Measurements from ENCODE around the gene NID2. TPM values are rescaled to one million over a fixed set of nuclear protein-coding genes. Genes with fewer than 3 reads are reported as not detected.

The NID2 gene
- total and polyA plus RNA-seq, 10 donors: 0.33 to 10.8 (median 3.4) TPM

GRCh38 chr14:52012635-52013034 lies 56.2 kb downstream of the NID2 start:
- H3K36me3 ChIP-seq: peaks cover 7 to 50% (median 40%) of the 10 kb centered on the region in 6 donors
- H3K4me3 ChIP-seq: no peak overlapping the region
- DNase-seq: no peak
- 64 to 79% (median 68%) methylated on average over 4 of the region's 4 CpGs for WGBS, 5 donors
- intact Hi-C loops (cut with DNase I; ENCODE audit: low total_unique reads): no loop called here
- H3K9me3 ChIP-seq: no peaks in the 10 kb centered on the region
- no peaks in the 10 kb centered on the region for H3K27me3 ChIP-seq (replicated peaks in 1 of 7)
- TF ChIP-seq POLR2A (IDR thresholded peaks at IDR 0.05) (no peak), POLR2AphosphoS5 (IDR thresholded peaks at IDR 0.05) (no peak), CTCF (IDR thresholded peaks at IDR 0.05 in 8 of 11, conservative IDR thresholded peaks at IDR 0.05 in 3 of 11) (no peak)
- H3K4me1 ChIP-seq: peaks cover 0 to 3% (median 0%) of the 10 kb centered on the region in 6 donors
- no peak overlapping the region for H3K27ac ChIP-seq

- Histone ChIP-seq H3K4me3 (no peak overlapping the region), H3K4me1 (peaks cover 0 to 3% (median 0%) of the 10 kb centered on the region in 6 donors), H3K27ac (no peak overlapping the region), H3K9me3 (no peaks in the 10 kb centered on the region), H3K27me3 (replicated peaks in 1 of 7) (no peaks in the 10 kb centered on the region), H3K36me3 (peaks cover 12 to 61% (median 50%) of the 10 kb centered on the region in 6 donors)
- intact Hi-C loops (cut with DNase I; ENCODE audit: low total_unique reads): no loop called here
- no peak for DNase-seq
- WGBS, 5 donors: 94 to 99% (median 96%) methylated on average over 9 of the region's 9 CpGs
- no peak for TF ChIP-seq CTCF (IDR thresholded peaks at IDR 0.05 in 8 of 11, conservative IDR thresholded peaks at IDR 0.05 in 3 of 11)
- TF ChIP-seq POLR2AphosphoS5 (IDR thresholded peaks at IDR 0.05): no peak
- TF ChIP-seq POLR2A (IDR thresholded peaks at IDR 0.05): no peak
These were observed 57.3 kb downstream of the NID2 start for GRCh38 chr14:52011523-52011922.

GRCh38 chr14:52010173-52010693 lies 58.6 kb downstream of the NID2 start:
- Histone ChIP-seq H3K4me3 (no peak overlapping the region), H3K4me1 (peaks cover 0 to 3% (median 0%) of the 10 kb centered on the region in 6 donors), H3K27me3 (replicated peaks in 1 of 7) (no peaks in the 10 kb centered on the region), H3K27ac (no peak overlapping the region), H3K9me3 (no peaks in the 10 kb centered on the region), H3K36me3 (peaks cover 12 to 74% (median 63%) of the 10 kb centered on the region in 6 donors)
- 78 to 97% (median 93%) methylated on average over 3 of the region's 3 CpGs for WGBS, 5 donors
- no peak for DNase-seq
- TF ChIP-seq POLR2AphosphoS5 (IDR thresholded peaks at IDR 0.05): no peak
- no peak for TF ChIP-seq POLR2A (IDR thresholded peaks at IDR 0.05)
- intact Hi-C loops (cut with DNase I; ENCODE audit: low total_unique reads): no loop called here

- intact Hi-C loops (cut with DNase I; ENCODE audit: low total_unique reads): loop anchor here (10.0 kb wide), 1 partner anchor 117 kb away; no protein-coding TSS in a partner anchor
- no peak for TF ChIP-seq POLR2A (IDR thresholded peaks at IDR 0.05)
- TF ChIP-seq CTCF (IDR thresholded peaks at IDR 0.05 in 8 of 11, conservative IDR thresholded peaks at IDR 0.05 in 3 of 11): no peak
- TF ChIP-seq POLR2AphosphoS5 (IDR thresholded peaks at IDR 0.05): no peak
- peaks cover 0 to 3% (median 0%) of the 10 kb centered on the region in 6 donors for H3K4me1 ChIP-seq
- peaks cover 15 to 95% (median 83%) of the 10 kb centered on the region in 6 donors for H3K36me3 ChIP-seq
- no peaks in the 10 kb centered on the region for H3K9me3 ChIP-seq
- 94 to 99% (median 95%) methylated on average over 4 of the region's 4 CpGs for WGBS, 5 donors
- no peak overlapping the region for H3K4me3 ChIP-seq
- H3K27ac ChIP-seq: no peak overlapping the region
- H3K27me3 ChIP-seq (replicated peaks in 1 of 7): no peaks in the 10 kb centered on the region
- DNase-seq: no peak
These were observed 60.7 kb downstream of the NID2 start for GRCh38 chr14:52008136-52008535.

Data from spleen (tissue), 11 donors.